BLaER1 treated with 17β-estradiol and CSF1 and Interleukin-3, amounts not matched to agents 10 nM and 100 nM (cell line): ENCODE results near the gene TMEM116.
A peak's percentile ranks its signal among the peaks of the same experiment; 100 is the strongest.

Experiments
- H3K27ac ChIP-seq, 11 experiments: shearing (Covaris generic); formaldehyde crosslinking; 2 replicates each; pipeline ENCODE4 v1.8.1; 2022
- H3K27me3 ChIP-seq, 11 experiments: shearing (Covaris generic); formaldehyde crosslinking; 2 replicates each; pipeline ENCODE4 v1.8.1; 2022
- H3K36me3 ChIP-seq, 11 experiments: shearing (Covaris generic); formaldehyde crosslinking; 2 replicates each; pipeline ENCODE4 v1.8.1; 2022
- H3K4me1 ChIP-seq, 10 experiments: shearing (Covaris generic); formaldehyde crosslinking; 2 replicates each; pipeline ENCODE4 v1.8.1; 2022
- H3K4me2 ChIP-seq, 11 experiments: shearing (Covaris generic); formaldehyde crosslinking; 2 replicates each; pipeline ENCODE4 v1.8.1; 2022
- H3K4me3 ChIP-seq, 10 experiments: shearing (Covaris generic); formaldehyde crosslinking; 2 replicates each; pipeline ENCODE4 v1.8.1; 2022
- H3K9ac ChIP-seq, 11 experiments: shearing (Covaris generic); formaldehyde crosslinking; 2 replicates each; pipeline ENCODE4 v1.8.1; 2022
- H3K9me3 ChIP-seq, 11 experiments: shearing (Covaris generic); formaldehyde crosslinking; replicated peaks in 1 of 11; 2 replicates each; pipeline ENCODE4 v1.8.1; 2022
- H4K20me1 ChIP-seq, 11 experiments: shearing (Covaris generic); formaldehyde crosslinking; 2 replicates each; pipeline ENCODE4 v1.8.1; 2022
- Cebpa-rat ChIP-seq, 11 experiments: shearing (Covaris generic); IDR thresholded peaks; 2 replicates each; pipeline ENCODE4 v1.8.1; 2022

The TMEM116 gene

GRCh38 chr12:111886662-111887545, 126.1 kb downstream of the TMEM116 start:
- Histone ChIP-seq H3K4me2 (peak overlapping the region in 6 of 11 experiments; percentile 7 to 82 (median 50); a peak in 11 of 22 replicates), H3K36me3 (peaks cover 88 to 100% (median 100%) of the 10 kb centered on the region in 11 experiments), H3K9me3 (no peaks in the 10 kb centered on the region), H3K4me1 (peaks cover 14 to 34% (median 21%) of the 10 kb centered on the region in 10 experiments), H3K9ac (peak overlapping the region in 2 of 11 experiments; percentile 40; a peak in 3 of 22 replicates), H4K20me1 (peaks cover 0 to 74% (median 11%) of the 10 kb centered on the region in 11 experiments; a peak in 14 of 22 replicates), H3K27me3 (no peaks in the 10 kb centered on the region), H3K27ac (peak overlapping the region in 4 of 11 experiments; percentile 36 to 68 (median 52); a peak in 8 of 22 replicates), H3K4me3 (no peak overlapping the region)
- TF ChIP-seq Cebpa-rat (IDR thresholded peaks at IDR 0.05): no peak

- no peak overlapping the region for H3K4me2 ChIP-seq
- no peaks in the 10 kb centered on the region for H3K9me3 ChIP-seq
- no peak overlapping the region for H3K9ac ChIP-seq
- peaks cover 8 to 26% (median 17%) of the 10 kb centered on the region in 10 experiments for H3K4me1 ChIP-seq
- TF ChIP-seq Cebpa-rat (IDR thresholded peaks at IDR 0.05): no peak
- peaks cover 0 to 79% (median 18%) of the 10 kb centered on the region in 11 experiments; a peak in 14 of 22 replicates for H4K20me1 ChIP-seq
- no peak overlapping the region for H3K27ac ChIP-seq
- H3K4me3 ChIP-seq: no peak overlapping the region
- peaks cover 99 to 100% (median 100%) of the 10 kb centered on the region in 11 experiments for H3K36me3 ChIP-seq
- H3K27me3 ChIP-seq: no peaks in the 10 kb centered on the region
Measured at GRCh38 chr12:111881716-111882115, 131.2 kb downstream of the TMEM116 start.
